HG02885 (cell line): ENCODE data around the gene DEF6.
"Not testable (repeated sequence)": the region's sequence is repeated elsewhere in the genome, so short reads cannot be mapped to it uniquely, and the experiment has no call there.

ENCODE experiments used
- ATAC-seq: cut with Tn5 transposase; IDR thresholded peaks from one replicate; pipeline ENCODE4 v1.9.1; 2021; ENCODE audit warnings: mild to moderate bottlenecking; ENCODE audit not compliant: unreplicated experiment, poor library complexity

The DEF6 gene

DNA sequence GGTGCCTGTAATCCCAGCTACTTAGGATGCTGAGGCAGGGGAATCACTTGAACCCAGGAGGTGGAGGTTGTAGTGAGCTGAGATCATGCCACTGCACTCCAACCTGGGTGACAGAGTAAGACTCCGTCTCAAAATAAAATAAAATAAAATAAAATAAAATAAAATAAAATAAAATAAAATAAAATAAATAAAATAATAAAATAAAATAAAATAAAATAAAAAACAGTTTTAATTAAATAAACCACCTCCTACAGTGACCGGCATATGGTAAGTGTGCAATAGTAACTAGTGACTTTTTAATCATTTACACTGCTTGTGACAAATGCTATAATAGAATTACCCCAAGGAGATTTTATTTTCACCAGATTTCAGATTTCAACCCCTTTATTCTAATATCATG is 10.9 kb downstream of the DEF6 start:
- ATAC-seq, result not testable (repeated sequence)

DNA sequence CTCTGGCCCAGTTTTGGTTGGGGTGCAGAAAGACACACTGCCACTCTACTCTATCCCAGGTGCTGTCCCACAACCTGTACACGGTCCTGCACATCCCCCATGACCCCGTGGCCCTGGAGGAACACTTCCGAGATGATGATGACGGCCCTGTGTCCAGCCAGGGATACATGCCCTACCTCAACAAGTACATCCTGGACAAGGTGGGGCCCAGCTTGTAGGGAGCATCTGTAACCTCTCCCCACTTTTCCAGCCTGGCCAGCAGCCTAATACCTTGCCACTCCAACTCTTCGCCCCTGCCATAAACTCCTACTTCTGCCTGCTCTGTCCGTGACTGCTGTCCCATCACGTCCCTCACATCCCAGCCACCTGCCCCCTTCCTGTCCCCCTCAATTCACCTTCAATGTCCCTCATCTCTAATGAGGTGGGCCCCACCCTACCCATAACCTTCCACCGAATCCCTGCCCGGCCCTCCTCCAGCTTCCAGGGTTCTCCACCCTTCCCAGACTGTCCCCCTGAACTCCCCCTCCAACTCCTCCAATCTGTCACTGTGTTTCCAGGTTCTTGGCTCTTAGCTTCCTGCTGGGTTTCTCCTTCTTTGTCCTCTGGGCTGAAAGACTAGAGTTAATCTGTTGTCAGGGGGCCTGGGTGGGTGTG is 12.1 kb downstream of the DEF6 start:
- ATAC-seq, result no peak

DNA sequence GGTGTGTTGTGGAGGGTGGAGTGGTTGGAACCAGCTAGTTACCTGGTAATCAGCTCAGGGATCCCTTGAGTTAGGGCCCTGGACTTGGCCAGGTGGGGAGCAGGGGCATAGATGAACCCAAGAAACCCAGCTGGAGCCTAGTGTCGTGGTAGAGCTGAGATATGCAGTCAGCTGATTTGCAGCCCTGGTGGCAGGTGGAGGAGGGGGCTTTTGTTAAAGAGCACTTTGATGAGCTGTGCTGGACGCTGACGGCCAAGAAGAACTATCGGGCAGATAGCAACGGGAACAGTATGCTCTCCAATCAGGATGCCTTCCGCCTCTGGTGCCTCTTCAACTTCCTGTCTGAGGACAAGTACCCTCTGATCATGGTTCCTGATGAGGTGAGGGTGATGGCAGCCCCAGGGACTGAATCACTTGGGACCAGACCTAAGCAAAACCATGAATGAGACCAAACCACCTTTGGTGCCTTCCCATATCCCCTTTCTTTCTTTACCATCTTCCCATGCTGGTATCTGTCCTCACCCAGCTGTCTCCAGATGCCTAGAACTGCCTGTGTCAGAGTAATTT is 12.7 kb downstream of the DEF6 start:
- no peak for ATAC-seq

DNA sequence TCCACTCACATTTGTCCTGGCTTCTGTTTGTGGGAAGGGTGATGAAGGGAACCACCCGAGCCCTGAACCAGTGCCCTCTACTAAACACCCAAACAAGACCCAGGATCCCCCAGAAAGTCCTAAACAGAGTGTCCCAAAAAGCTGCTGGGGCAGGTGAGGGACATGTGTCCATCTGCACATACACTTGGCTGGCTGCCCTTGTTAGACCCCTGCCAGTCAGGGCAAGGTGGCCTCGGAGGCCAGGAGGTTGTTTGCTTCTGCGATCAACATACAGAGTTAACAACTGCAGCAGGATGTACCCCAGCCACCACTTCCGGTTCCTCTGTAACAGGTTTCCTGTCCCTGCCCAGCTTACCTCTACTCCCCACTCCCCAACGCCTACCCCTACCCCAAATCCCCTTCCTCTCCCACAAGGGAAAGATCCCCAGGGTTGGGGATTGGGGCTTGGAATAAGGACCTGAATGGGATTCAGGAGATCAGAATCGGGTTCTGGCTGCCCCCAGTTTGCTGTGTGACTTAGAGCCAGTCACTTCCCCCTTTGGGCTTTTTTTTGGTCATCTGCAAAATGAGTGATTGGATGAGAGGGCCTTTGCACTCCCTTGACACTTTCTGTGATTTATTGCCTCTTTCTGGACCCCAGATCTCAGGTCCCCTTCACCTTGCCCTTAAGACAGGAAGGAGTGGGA is 13.9 kb downstream of the DEF6 start:
- no peak for ATAC-seq

DNA sequence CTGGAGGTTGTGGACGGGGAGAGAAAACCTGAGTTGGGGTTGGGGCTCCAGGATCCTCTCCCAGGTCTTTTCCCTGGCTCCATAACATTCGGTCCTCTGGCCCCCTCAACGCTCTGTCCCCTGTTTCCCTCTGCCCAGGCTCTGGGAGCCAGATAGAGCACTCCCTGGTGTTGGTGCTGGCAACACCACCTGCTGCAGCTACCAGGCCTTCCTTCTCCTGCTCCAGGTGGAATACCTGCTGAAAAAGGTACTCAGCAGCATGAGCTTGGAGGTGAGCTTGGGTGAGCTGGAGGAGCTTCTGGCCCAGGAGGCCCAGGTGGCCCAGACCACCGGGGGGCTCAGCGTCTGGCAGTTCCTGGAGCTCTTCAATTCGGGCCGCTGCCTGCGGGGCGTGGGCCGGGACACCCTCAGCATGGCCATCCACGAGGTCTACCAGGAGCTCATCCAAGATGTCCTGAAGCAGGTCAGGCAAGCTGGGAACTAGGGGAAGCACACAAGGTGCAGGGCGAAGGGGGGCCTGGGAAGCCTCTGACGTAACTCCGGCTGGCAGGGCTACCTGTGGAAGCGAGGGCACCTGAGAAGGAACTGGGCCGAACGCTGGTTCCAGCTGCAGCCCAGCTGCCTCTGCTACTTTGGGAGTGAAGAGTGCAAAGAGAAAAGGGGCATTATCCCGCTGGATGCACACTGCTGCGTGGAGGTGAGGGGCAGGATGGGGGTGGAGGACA is 14.6 kb downstream of the DEF6 start:
- ATAC-seq, result no peak

DNA sequence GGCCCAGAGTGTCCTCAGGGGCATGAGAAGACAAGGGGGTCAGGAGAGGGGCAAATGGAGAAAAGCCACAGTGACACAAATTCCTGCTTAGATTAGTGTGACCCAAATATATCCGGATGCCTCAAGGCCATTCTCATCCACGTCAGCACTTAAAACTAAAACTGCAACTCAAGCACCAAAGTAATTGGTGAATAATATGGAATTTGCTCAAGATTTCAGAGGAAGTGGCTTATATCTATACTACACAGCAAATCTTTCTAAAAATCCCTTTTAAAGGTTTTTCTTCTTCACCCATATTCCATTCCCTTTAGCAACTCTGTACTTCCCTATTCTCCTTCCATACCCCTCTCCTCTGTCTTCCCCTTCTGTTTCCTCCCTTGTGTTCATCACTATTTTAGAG is 15.2 kb downstream of the DEF6 start:
- no peak for ATAC-seq

DNA sequence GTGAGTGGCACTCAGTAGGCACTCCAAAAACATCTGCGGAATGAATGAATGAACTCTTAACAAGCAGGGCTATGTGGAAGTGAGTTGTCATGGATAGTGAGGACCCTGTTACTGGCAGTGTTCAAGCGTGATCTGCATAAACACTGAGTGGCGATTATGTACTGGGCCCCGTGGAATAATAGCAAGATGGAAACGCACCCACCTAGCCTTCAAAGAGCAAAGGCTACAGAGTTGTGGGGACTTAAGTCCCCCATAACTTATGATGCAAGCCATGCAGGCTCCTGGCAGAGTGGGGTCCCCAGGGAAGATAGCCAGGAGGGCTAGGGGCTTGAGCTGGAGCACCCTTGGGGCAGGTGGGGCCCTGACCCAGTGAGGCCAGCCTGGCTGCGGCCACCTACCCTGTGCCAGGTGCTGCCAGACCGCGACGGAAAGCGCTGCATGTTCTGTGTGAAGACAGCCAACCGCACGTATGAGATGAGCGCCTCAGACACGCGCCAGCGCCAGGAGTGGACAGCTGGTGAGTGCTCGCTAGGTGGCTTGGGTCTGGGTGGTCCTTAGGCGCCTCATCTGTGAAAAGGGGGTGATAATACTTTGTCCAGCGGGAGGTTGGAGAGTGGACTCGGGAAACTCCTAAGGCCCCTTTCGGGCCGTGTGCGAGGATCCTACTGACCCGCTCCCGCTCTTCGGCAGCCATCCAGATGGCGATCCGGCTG is 20.0 kb downstream of the DEF6 start:
- no peak for ATAC-seq

DNA sequence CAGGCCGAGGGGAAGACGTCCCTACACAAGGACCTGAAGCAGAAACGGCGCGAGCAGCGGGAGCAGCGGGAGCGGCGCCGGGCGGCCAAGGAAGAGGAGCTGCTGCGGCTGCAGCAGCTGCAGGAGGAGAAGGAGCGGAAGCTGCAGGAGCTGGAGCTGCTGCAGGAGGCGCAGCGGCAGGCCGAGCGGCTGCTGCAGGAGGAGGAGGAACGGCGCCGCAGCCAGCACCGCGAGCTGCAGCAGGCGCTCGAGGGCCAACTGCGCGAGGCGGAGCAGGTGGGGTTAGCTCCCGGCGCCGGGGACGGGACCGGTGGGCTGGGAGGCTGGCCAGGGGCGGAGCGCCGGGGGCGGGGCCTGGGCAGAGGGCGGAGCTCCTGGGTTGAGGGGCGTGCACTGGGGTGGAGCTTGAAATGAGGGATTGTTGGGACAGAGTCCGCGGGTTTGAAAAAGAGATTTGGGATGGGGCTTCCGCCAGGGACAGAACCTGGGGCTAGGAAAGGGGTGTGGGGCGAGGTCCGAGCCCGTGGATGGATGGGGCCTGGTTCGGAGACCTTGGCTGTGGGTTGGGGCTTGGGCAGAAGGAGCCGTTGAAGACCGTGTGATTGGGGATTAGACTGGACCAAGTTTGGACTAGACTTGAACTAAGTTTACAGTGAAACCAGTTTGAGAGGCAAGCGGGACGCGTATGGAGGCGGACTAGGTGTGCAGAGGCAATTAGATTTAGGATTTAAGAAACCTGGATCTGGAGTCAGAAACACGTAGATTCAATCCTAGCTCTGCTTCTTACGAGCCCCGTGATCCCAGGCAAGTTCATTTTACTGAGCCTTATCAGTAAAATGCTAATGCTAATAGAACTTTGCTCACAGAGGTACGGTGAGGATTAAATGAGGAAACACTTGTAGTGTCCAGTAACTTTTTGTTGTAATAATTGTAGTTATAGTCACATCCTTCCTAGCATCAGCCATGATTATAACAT is 20.9 kb downstream of the DEF6 start:
- no peak for ATAC-seq

DNA sequence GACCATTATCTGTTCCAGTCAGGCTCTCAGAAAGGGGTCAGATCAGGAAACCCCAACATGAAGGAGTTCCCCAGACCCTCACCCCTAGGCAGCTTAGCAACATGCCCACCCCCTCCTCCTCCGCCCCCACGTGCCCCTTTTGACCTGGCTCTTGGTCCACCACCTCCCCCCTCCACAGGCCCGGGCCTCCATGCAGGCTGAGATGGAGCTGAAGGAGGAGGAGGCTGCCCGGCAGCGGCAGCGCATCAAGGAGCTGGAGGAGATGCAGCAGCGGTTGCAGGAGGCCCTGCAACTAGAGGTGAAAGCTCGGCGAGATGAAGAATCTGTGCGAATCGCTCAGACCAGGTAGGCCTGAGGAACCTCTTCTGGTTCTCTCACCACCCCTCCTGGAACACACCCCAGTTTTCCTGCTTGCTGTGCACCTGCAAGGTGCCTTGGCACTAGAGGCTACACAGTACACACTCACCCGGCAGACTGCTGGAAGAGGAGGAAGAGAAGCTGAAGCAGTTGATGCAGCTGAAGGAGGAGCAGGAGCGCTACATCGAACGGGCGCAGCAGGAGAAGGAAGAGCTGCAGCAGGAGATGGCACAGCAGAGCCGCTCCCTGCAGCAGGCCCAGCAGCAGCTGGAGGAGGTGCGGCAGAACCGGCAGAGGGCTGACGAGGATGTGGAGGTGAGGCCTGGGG is 21.9 kb downstream of the DEF6 start:
- ATAC-seq, result no peak

DNA sequence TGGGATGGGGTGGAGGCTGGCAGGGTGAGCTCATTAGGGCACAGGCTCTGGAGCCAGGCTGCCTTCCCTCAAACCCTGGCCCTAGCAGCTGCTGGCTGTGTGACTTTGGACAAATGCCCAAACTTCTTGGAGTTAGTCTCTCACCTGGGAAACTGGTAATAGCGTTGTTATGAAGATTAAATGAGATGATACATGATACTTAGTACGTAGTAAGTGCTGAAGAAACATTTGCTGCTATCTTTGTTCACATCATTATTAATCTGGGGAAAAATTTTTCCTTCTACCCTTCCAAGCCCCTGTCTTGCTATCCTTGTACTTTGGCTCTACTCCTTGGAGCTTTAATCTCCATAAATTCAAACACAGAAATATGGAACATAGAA is 22.4 kb downstream of the DEF6 start:
- no peak for ATAC-seq

DNA sequence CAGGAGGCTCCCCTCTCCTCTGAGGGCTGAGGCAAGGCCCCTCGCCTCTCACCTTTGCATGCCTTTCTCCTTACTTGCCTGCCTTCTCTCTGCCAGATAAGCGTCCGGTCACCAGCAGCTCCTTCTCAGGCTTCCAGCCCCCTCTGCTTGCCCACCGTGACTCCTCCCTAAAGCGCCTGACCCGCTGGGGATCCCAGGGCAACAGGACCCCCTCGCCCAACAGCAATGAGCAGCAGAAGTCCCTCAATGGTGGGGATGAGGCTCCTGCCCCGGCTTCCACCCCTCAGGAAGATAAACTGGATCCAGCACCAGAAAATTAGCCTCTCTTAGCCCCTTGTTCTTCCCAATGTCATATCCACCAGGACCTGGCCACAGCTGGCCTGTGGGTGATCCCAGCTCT is 23.5 kb downstream of the DEF6 start:
- ATAC-seq, result no peak

DNA sequence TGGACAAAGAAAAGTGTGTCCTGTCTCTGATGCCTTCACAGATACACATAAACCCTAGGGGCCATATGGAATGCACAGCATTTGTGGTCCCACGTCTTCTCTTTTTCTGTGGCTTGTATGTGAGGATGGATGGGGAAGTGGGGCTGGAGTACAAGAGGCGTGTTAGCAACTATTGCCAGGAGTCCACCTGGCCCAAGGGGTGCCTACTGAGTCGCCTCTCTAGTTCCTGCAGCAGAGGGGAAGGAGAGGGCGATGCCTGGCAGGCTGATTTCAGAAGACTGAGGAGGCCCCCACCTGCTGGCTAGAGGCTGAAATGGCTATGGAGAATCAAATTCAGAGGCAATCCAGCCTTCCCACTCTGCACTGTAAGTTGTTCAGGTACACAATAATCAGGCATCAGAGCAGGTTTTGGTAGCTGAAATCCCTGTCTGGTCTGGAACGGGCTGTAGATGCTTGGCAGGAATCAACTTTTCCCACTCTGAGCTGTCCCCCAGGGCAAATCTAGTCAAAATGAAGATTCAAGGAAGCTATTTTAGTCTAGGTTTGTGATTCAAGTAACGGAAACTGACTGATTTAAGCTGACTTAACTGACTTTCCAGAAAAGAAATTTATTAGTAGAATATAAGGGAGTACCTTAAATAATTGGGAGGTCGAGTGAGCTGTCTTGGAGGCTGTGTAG is 29.9 kb downstream of the DEF6 start:
- ATAC-seq, result no peak

DNA sequence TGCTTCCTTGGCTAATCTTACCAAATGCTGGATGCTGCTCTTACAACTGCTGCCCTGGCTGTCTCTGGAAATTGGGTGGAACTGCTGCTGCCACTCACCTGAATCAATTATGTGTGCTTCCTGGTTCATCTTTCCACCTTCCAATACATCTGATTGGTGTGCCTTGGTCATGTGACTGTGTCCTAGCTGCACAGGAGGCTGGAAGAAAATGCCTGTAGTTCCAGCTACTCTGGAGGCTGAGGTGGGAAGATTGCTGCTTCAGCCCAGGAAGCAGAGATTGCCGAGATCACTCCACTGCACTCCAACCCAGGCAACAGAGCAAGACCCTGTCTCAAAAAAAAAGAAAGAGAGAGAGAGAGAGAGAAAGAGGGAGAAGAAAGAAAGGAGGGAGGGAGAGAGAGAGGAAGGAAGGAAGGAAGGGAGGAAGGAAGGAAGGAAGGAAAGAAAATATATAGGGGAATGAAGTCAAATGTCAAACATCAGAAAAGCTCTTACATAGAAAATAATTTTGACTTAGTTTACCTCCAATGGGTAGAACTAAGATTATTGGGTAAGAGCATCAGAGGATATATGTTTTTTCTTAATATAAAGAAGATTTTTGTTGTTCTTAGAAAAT is 30.6 kb downstream of the DEF6 start:
- ATAC-seq, result no peak

DNA sequence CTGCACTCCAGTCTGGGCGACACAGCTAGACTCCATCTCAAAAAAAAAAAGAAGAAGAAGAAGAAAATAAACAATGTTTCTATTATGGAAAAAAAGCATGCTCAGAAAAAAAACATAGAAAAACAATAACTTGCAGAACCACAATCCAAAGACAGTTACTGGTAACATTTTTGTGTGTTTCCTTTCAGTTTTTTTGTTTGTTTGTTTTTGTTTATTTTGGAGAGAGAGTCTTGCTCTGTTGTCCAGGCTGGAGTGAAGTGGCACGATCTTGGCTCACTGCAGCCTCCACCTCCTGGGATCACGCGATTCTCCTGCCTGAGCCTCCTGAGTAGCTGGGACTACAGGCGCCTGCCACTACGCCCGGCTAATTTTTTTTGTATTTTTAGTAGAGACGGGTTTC is 31.3 kb downstream of the DEF6 start:
- ATAC-seq, result not testable (repeated sequence)

DNA sequence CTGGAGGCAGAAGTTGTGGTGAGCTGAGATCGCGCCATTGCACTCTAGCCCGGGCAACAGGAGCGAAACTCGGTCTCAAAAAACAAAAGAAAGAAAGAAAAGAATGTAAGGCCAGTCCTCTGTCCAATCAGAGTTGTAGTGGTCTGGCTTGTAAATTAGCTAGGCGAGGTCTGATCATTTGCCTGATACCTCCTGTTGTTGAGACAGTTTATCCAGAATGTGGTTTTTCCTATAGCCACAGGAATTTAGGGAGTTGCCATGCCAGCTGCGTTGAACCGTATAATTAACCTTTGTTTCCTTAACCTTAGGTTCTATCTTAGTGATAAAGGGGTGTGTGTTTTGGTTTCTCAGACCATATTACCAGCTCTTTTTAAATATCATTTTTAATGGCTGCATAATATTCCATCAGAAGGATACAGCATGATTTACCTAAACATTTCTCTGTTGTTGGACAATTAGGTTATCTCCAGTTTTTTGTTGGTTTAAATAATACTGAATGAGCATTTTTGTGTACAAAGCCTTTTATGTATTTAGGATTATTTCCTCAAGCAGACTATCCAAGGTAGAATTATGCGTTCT is 33.0 kb downstream of the DEF6 start:
- ATAC-seq, result no peak

DNA sequence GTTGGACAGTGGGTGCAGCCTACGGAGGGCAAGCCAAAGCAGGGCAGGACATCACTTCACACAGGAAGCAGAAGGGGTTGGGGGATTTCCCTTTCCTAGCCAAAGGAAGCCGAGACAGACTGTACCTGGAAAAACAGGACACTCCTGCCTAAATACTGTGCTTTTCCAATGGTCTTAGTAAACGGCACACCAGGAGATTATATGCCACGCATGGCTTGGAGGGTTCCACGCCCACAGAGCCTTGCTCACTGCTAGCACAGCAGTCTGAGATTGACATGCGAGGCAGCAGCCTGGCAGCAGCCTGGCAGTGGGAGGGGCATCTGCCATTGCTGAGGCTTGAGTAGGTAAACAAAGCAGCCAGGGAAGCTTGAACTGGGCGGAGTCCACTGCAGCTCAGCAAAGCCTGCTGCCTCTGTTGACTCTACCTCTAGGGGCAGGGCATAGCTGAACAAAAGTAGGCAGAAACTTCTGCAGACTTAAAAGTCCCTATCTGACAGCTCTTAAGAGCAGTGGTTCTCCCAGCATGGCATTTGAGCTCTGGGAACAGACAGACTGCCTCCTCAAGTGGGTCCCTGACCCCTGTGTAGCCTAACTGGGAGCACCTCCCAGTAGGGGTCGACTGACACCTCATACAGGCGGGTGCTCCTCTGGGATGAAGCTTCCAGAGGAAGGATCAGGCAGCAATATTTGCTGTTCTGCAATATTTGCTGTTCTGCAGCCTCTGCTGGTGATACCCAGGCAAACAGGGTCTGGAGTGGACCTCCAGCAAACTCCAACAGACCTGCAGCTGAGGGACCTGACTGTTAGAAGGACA is 34.7 kb downstream of the DEF6 start:
- not testable (repeated sequence) for ATAC-seq

DNA sequence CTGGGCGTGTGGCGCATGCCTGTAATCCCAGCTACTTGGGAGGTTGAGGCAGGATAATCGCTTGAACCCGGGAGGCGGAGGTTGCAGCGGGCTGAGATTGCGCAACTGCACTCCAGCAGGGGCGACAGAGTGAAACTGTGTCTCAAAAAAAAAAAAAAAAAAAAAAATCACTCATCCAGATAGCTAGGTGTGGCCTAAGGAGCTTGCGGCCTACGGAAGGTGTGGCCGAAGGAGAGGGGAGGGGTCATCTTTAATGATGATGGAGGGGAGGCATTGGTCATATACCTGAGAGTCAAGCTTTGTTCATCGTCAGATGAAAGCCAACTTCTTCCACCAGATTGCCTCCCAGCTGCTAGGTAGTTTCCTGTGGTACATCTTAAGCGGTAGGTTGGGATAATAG is 43.9 kb downstream of the DEF6 start:
- no peak for ATAC-seq
